ENCODE data around the gene ARHGEF26. TPM values are rescaled to one million over a fixed set of nuclear protein-coding genes. Genes with fewer than 3 reads are reported as not detected.

ARHGEF26 gene
- total and polyA plus RNA-seq, 3 donors from 2014 or later = 14.7 to 33.0 (median 24.8) TPM

DNA sequence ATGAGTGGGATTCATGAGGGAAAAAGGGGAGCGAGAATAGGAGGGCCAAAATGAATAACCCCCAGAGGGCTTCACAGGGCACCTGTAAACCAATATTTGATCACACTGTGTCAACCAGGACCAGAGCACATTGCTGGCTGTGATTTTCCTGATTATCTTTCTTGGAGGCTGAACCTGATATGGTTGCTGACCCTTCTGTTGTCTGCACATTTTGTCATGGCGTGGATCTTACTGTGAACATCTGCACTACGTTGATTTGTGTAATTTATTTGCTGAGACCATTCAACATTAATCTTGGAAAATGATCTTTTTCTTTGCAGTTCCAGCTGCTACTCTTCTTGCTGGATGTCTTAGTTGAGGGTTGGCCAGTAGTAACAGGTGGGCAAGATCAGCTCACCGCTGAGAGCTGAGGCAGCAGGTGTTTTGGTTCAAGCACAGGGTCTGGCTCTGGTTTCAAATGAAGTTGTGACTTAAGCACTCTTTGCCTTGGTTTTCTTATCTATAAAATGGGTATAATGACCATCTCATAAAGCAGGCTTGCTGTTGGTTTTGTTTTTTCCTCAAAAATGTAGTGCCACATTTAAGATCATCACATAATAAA, 61.2 kb downstream of the ARHGEF26 start:
- no peak overlapping the region for H3K27ac ChIP-seq

DNA sequence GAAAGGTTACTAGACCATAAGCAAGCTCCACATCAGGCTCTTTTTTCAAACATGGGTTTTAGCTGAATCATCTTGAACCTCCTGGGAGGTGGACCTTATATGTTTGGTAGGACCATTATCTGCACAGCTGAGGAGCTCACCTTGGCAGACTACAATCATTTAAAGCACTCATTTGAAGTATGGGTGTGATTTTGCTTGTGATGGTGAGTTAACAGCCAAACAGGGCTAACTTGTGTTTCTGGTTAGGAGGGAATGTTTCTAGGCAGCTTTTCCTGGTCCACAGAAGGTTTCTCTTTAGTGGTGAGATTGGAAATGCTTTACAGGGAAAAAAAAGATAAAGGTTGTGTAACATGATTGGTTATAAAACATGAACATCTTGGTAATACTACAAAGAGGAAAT, 61.8 kb downstream of the ARHGEF26 start:
- no peaks in the 10 kb centered on the region for H3K36me3 ChIP-seq (ENCODE audit: low read depth, missing control alignments)
- no peaks in the 10 kb centered on the region for H3K9me3 ChIP-seq
- H3K4me3 ChIP-seq = no peak overlapping the region
- no peak for TF ChIP-seq POLR2A (IDR thresholded peaks at IDR 0.05)
- TF ChIP-seq, protein P1, sequence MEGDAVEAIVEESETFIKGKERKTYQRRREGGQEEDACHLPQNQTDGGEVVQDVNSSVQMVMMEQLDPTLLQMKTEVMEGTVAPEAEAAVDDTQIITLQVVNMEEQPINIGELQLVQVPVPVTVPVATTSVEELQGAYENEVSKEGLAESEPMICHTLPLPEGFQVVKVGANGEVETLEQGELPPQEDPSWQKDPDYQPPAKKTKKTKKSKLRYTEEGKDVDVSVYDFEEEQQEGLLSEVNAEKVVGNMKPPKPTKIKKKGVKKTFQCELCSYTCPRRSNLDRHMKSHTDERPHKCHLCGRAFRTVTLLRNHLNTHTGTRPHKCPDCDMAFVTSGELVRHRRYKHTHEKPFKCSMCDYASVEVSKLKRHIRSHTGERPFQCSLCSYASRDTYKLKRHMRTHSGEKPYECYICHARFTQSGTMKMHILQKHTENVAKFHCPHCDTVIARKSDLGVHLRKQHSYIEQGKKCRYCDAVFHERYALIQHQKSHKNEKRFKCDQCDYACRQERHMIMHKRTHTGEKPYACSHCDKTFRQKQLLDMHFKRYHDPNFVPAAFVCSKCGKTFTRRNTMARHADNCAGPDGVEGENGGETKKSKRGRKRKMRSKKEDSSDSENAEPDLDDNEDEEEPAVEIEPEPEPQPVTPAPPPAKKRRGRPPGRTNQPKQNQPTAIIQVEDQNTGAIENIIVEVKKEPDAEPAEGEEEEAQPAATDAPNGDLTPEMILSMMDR (IDR thresholded peaks at IDR 0.05) = no peak
- intact Hi-C loops (cut with DNase I; ENCODE audit: low total_unique reads) = no loop called here
- no peak for DNase-seq
- no peaks in the 10 kb centered on the region for H3K4me1 ChIP-seq
- H3K27me3 ChIP-seq = no peaks in the 10 kb centered on the region
- H3K27ac ChIP-seq = no peak overlapping the region

More for the DNA sequence above, 61.2 kb downstream of the ARHGEF26 start:
- TF ChIP-seq POLR2A (IDR thresholded peaks at IDR 0.05) = no peak
- TF ChIP-seq, protein P1 (IDR thresholded peaks at IDR 0.05) = no peak
- H3K4me3 ChIP-seq = no peak overlapping the region
- 90 to 97% methylated on average over 4 of the region's 4 CpGs for WGBS, 2 donors
- no peaks in the 10 kb centered on the region for H3K9me3 ChIP-seq
- H3K36me3 ChIP-seq (ENCODE audit: low read depth, missing control alignments) = no peaks in the 10 kb centered on the region
- DNase-seq = no peak
- no peaks in the 10 kb centered on the region for H3K27me3 ChIP-seq
- H3K4me1 ChIP-seq = no peaks in the 10 kb centered on the region
- intact Hi-C loops (cut with DNase I; ENCODE audit: low total_unique reads) = no loop called here

DNA sequence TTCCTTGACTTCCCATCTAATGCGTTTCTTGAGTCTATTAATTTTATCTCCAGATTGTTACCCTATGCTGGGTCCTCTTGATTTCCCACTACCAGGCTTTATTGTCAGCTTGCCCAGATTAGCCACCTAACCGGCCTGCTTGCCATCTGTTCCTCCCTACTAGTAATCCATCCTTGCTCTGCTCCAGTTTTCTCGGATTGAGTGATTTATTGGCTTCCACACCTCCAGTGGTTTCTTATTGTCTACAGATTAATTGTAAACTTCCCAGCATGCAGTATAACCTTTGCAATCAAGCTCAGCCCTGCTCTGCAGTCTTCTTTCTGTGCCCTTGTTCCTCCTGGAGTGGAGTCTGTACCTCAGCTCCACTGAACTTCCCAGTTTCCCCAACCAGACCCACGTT, 63.4 kb downstream of the ARHGEF26 start:
- no peaks in the 10 kb centered on the region for H3K9me3 ChIP-seq
- H3K4me3 ChIP-seq = no peak overlapping the region
- TF ChIP-seq, protein P1 (IDR thresholded peaks at IDR 0.05) = no peak
- no peak for TF ChIP-seq POLR2A (IDR thresholded peaks at IDR 0.05)
- intact Hi-C loops (cut with DNase I; ENCODE audit: low total_unique reads) = no loop called here
- no peaks in the 10 kb centered on the region for H3K27me3 ChIP-seq
- H3K36me3 ChIP-seq (ENCODE audit: low read depth, missing control alignments) = no peaks in the 10 kb centered on the region
- H3K4me1 ChIP-seq = no peaks in the 10 kb centered on the region
- no peak for DNase-seq
- 90 to 93% methylated on average over 4 of the region's 4 CpGs for WGBS, 2 donors
- H3K27ac ChIP-seq = no peak overlapping the region

DNA sequence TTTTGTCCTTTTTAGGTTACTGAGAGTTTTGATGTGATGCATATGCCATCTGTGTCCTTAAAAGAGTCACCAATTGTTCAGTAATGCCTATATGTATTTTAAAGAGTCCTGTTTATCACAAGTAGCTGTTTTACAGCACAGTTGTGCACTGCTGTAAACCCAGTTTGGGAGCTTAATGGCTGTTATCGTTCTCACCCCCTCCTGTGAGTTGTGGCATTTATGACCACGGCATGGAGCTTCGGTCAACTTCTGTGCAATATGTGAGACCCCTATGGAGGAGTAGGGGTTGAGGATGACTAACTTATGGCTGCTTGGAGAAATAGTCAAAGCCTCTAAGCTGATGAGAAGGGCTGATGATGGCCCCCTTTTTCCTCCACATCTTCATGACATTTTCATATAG, 67.2 kb downstream of the ARHGEF26 start:
- 80 to 92% methylated on average over 2 to 3 of the region's 3 CpGs for WGBS, 2 donors
- Histone ChIP-seq H3K4me1 (no peaks in the 10 kb centered on the region), H3K27me3 (no peaks in the 10 kb centered on the region), H3K4me3 (no peak overlapping the region), H3K36me3 (ENCODE audit: low read depth, missing control alignments) (no peaks in the 10 kb centered on the region), H3K9me3 (no peaks in the 10 kb centered on the region), H3K27ac (no peak overlapping the region)
- no peak for DNase-seq
- intact Hi-C loops (cut with DNase I; ENCODE audit: low total_unique reads) = no loop called here
- no peak for TF ChIP-seq POLR2A (IDR thresholded peaks at IDR 0.05)

DNA sequence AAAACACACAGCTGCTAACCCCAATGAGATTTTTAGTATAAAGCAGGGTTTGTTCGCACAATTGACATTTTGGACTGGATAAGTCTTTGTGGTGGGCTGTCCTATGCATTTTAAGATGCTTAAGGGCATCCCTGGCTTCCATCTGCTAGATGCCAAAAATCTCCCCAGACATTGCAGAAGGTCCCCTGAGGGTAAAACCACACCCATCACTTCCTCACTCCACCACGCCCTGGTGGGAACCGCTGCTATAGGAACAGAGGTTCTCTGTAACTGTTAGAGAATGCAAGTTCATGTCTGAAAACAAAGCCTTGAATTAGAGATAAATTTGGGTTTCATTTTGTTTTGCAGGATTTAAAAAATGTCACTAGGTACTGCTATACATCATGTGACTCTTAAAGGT, 67.7 kb downstream of the ARHGEF26 start:
- TF ChIP-seq, protein P1 (IDR thresholded peaks at IDR 0.05) = no peak
- 91 to 93% methylated on average over 3 of the region's 3 CpGs for WGBS, 2 donors
- Histone ChIP-seq H3K4me1 (no peaks in the 10 kb centered on the region), H3K4me3 (no peak overlapping the region), H3K27me3 (no peaks in the 10 kb centered on the region), H3K36me3 (ENCODE audit: low read depth, missing control alignments) (no peaks in the 10 kb centered on the region), H3K9me3 (no peaks in the 10 kb centered on the region), H3K27ac (no peak overlapping the region)
- no peak for DNase-seq
- intact Hi-C loops (cut with DNase I; ENCODE audit: low total_unique reads) = no loop called here
